GM21381 (cell line): ENCODE results near the gene PARP9.
A peak's percentile ranks its signal among the peaks of the same experiment; 100 is the strongest.
"Not testable (repeated sequence)": the region's sequence is repeated elsewhere in the genome, so short reads cannot be mapped to it uniquely, and the experiment has no call there.

Experiments
- ATAC-seq: cut with Tn5 transposase; IDR thresholded peaks from one replicate; pipeline ENCODE4 v1.9.1; 2021; ENCODE audit warnings: mild to moderate bottlenecking, moderate library complexity; ENCODE audit not compliant: unreplicated experiment

PARP9 gene

GRCh38 chr3:122523317-122523716 lies 40.8 kb downstream of the PARP9 start:
- ATAC-seq = no peak

GRCh38 chr3:122520861-122521260 lies 43.2 kb downstream of the PARP9 start:
- ATAC-seq = no peak

GRCh38 chr3:122519693-122520092 lies 44.4 kb downstream of the PARP9 start:
- ATAC-seq = no peak

GRCh38 chr3:122516846-122517360 lies 47.2 kb downstream of the PARP9 start:
- ATAC-seq = no peak

GRCh38 chr3:122515870-122516269 lies 48.2 kb downstream of the PARP9 start:
- ATAC-seq = no peak

- ATAC-seq = no peak
These were observed 49.1 kb downstream of the PARP9 start for GRCh38 chr3:122515020-122515468.

- peak; percentile 83 for ATAC-seq
These were observed 49.7 kb downstream of the PARP9 start, which contains the start of gene KPNA1 for GRCh38 chr3:122514123-122515019. Gene KPNA1 (minus strand): TSS chr3:122514939. CDS start chr3:122496565, 18,374 bp downstream.

- no peak for ATAC-seq
These were observed 50.5 kb downstream of the PARP9 start for GRCh38 chr3:122513386-122514122.

- no peak for ATAC-seq
These were observed 51.8 kb downstream of the PARP9 start for GRCh38 chr3:122512284-122512683.

- ATAC-seq = no peak
These were observed 53.1 kb downstream of the PARP9 start for GRCh38 chr3:122510878-122511535.

- not testable (repeated sequence) for ATAC-seq
These were observed 55.2 kb downstream of the PARP9 start for GRCh38 chr3:122508944-122509343.

- ATAC-seq = no peak
These were observed 55.8 kb downstream of the PARP9 start for GRCh38 chr3:122508135-122508914.

- ATAC-seq = no peak
These were observed 57.6 kb downstream of the PARP9 start for GRCh38 chr3:122506450-122506849.

- no peak for ATAC-seq
These were observed 58.4 kb downstream of the PARP9 start for GRCh38 chr3:122505676-122506075.

- no peak for ATAC-seq
These were observed 61.2 kb downstream of the PARP9 start for GRCh38 chr3:122502941-122503340.

GRCh38 chr3:122502139-122502538 lies 62.0 kb downstream of the PARP9 start:
- no peak for ATAC-seq

GRCh38 chr3:122500964-122501363 lies 63.1 kb downstream of the PARP9 start:
- ATAC-seq = not testable (repeated sequence)

GRCh38 chr3:122498152-122498551 lies 65.9 kb downstream of the PARP9 start:
- no peak for ATAC-seq

- peak; percentile 89 for ATAC-seq
These were observed 66.7 kb downstream of the PARP9 start for GRCh38 chr3:122497425-122497824.

- no peak for ATAC-seq
These were observed 67.6 kb downstream of the PARP9 start for GRCh38 chr3:122496508-122496907.
